ENCODE measurements around the gene CYP3A4.
"Not testable (repeated sequence)": the region's sequence is repeated elsewhere in the genome, so short reads cannot be mapped to it uniquely, and the experiment has no call there.

Gene CYP3A4

DNA sequence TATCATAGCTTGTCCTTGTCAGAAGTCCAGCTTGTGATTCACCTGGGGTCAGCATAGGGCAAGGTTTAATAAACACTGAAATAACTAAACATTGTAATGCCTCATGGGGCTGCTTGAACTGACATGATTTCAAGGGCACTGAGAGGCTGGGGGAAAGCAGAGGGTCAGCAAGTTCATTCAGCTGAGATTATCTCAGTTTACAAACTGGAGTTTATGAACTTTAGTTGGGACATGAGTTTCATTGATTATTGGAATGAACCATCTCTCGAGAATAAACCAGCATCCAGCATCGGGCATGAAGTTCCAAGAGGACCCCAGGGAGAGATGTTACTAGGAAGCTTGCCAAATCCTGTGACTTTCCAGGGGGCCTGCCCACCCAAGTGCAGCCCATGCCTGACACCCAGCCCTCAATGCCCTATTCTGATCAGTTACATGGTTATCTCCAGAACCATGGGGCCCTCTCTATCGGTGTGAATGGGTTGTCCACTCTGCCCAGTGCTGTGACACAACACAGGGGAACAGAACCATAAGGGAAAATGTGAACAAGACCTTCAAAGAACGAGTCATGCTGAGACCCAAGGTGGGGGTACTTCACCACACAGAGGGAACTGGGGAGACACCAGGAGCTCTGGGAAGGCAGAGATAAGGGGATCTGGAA lies 41.1 kb downstream of the CYP3A4 start:
- Histone ChIP-seq H3K4me3 (ENCODE audit: insufficient read depth, low read depth, low read length, poor library complexity, severe bottlenecking) (no peak overlapping the region), H3K36me3 (ENCODE audit: control insufficient read depth, insufficient read depth, low read length) (no peaks in the 10 kb centered on the region), H3K9me3 (ENCODE audit: control insufficient read depth, low read length) (no peaks in the 10 kb centered on the region), H3K27ac (ENCODE audit: insufficient read depth, low read length, poor library complexity, severe bottlenecking) (no peak overlapping the region), H3K27me3 (replicated peaks; ENCODE audit: control insufficient read depth, insufficient read depth, low read length, poor library complexity, severe bottlenecking) (no peaks in the 10 kb centered on the region), H3K4me1 (ENCODE audit: control insufficient read depth, insufficient read depth, low read length, poor library complexity, severe bottlenecking) (no peaks in the 10 kb centered on the region)
- no peak for DNase-seq

DNA sequence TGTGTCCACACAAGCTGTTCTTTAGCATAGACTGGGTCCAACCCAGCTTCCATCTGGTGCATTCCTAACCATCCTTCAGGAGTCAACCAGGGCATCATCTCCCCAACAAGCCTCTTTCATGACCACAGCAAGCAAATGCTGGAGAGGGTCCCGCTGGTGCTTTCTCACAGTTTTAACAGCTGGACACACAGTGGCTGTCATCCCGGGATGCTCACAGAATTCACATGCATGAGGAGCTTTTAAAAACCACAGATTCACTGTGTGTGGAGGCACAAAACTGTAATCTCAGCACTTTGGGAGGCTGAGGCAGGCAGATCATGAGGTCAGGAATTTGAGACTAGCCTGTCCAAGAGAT lies 42.6 kb downstream of the CYP3A4 start:
- Histone ChIP-seq H3K27me3 (replicated peaks; ENCODE audit: control insufficient read depth, insufficient read depth, low read length, poor library complexity, severe bottlenecking) (no peaks in the 10 kb centered on the region), H3K9me3 (ENCODE audit: control insufficient read depth, low read length) (no peaks in the 10 kb centered on the region), H3K36me3 (ENCODE audit: control insufficient read depth, insufficient read depth, low read length) (no peaks in the 10 kb centered on the region), H3K4me1 (ENCODE audit: control insufficient read depth, insufficient read depth, low read length, poor library complexity, severe bottlenecking) (no peaks in the 10 kb centered on the region), H3K27ac (ENCODE audit: insufficient read depth, low read length, poor library complexity, severe bottlenecking) (no peak overlapping the region), H3K4me3 (ENCODE audit: insufficient read depth, low read depth, low read length, poor library complexity, severe bottlenecking) (no peak overlapping the region)
- no peak for DNase-seq

DNA sequence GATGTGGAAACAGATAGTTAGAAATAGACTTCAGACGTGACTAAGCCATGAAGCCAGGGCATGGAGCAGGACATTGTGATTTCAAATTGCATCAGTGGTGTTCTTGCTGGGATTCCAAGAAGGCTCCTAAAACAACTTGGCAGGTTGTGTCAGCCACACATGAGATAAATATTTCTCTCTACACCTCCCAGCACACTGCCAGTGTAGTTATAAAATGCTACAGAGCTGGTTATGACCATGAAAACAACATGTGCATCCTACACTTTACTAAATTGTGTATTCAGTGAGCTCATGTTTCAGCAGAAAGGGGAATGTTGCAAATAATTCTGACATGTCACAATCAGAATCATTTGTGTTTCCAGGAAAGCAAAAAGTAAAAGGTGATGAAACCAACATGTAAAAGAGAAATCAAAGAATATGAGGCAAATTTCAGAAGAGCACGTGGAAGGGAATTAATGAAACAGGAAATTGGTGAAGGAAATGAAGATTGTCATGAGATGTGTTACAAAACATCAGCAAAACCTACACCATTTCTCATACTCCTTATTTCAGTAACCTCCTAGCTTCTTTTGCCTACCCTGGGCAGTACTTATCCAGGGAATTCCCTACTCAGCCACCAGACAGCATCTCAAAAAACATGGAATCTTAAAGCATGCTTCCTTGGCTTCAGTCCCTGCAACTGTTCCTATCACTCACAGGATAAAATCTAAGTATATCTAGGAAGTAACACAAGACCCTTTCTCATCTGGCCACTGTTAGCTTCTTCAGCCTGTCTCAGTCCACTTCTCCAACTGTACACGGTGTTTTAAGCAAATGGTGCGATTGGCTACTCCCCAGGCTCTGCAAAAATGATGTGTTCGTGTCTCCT lies 43.2 kb downstream of the CYP3A4 start:
- Histone ChIP-seq H3K9me3 (ENCODE audit: control insufficient read depth, low read length) (no peaks in the 10 kb centered on the region), H3K4me1 (ENCODE audit: control insufficient read depth, insufficient read depth, low read length, poor library complexity, severe bottlenecking) (no peaks in the 10 kb centered on the region), H3K27ac (ENCODE audit: insufficient read depth, low read length, poor library complexity, severe bottlenecking) (no peak overlapping the region), H3K27me3 (replicated peaks; ENCODE audit: control insufficient read depth, insufficient read depth, low read length, poor library complexity, severe bottlenecking) (no peaks in the 10 kb centered on the region), H3K36me3 (ENCODE audit: control insufficient read depth, insufficient read depth, low read length) (no peaks in the 10 kb centered on the region), H3K4me3 (ENCODE audit: insufficient read depth, low read depth, low read length, poor library complexity, severe bottlenecking) (no peak overlapping the region)
- DNase-seq = no peak

DNA sequence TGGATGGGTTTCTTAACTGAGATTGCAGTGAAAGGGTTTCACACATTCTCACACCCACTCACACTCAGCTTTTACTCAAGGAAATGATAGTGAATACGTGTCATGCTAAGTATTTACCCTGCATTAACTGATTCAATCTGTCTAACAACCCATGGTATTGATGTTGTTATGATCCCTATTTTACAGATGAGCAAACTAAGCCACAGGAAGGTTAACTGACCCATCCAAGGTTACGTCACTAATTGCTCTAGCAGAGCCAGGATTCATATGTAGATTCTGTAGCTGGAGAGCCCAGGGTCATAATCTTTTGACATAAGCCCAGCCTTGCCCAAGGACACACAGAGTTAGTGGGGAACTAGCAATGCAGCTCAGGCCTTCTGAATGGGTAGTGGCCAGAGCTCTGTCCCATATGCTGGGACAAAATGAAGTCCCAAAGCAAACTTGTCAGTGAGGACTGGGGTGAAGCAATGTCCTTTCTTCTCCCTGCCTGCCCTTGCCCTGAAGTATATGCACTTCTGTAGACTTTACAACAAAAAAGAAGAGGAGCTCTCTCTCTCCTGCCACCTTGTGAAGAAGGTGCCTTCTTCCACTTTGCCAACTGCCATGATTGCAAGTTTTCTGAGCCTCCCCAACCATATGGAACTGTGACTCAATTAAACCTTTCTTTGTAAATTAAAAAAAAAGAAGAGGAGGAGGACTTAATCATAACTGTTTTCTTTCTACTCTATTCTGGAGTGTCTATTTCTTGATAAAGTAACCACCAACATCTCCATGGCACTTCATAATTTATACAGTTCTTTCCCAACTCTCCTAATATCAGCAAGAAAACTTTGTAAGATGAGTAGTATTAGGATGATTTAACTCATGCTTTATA lies 44.0 kb downstream of the CYP3A4 start:
- no peak for DNase-seq
- H3K4me3 ChIP-seq (ENCODE audit: insufficient read depth, low read depth, low read length, poor library complexity, severe bottlenecking) = no peak overlapping the region

DNA sequence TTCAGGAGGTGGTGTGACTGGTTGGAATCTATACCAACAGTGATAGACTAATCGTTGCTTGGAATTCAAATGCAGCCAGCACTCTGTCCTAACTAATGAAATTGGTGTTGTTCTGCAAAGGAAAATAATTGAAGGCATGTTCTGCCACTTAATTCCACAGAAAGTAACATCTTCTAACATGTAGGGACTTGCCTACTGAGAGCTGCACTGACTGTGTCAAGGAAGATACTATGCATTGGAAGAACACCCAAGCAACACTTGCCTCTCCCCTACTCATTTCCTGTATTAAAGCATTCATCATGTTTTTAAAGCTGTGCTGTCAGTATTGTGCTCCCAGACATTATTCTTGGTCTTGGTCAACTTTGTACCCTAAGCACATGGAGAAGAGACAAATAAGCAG lies 46.3 kb downstream of the CYP3A4 start:
- no peak overlapping the region for H3K27ac ChIP-seq (ENCODE audit: insufficient read depth, low read length, poor library complexity, severe bottlenecking)
- H3K4me3 ChIP-seq (ENCODE audit: insufficient read depth, low read depth, low read length, poor library complexity, severe bottlenecking) = no peak overlapping the region
- no peaks in the 10 kb centered on the region for H3K27me3 ChIP-seq (replicated peaks; ENCODE audit: control insufficient read depth, insufficient read depth, low read length, poor library complexity, severe bottlenecking)
- no peaks in the 10 kb centered on the region for H3K9me3 ChIP-seq (ENCODE audit: control insufficient read depth, low read length)
- no peaks in the 10 kb centered on the region for H3K4me1 ChIP-seq (ENCODE audit: control insufficient read depth, insufficient read depth, low read length, poor library complexity, severe bottlenecking)
- DNase-seq = no peak
- no peaks in the 10 kb centered on the region for H3K36me3 ChIP-seq (ENCODE audit: control insufficient read depth, insufficient read depth, low read length)

More for the DNA sequence above, 44.0 kb downstream of the CYP3A4 start:
- Histone ChIP-seq H3K4me1 (ENCODE audit: control insufficient read depth, insufficient read depth, low read length, poor library complexity, severe bottlenecking) (no peaks in the 10 kb centered on the region), H3K36me3 (ENCODE audit: control insufficient read depth, insufficient read depth, low read length) (no peaks in the 10 kb centered on the region), H3K27ac (ENCODE audit: insufficient read depth, low read length, poor library complexity, severe bottlenecking) (no peak overlapping the region), H3K27me3 (replicated peaks; ENCODE audit: control insufficient read depth, insufficient read depth, low read length, poor library complexity, severe bottlenecking) (no peaks in the 10 kb centered on the region), H3K9me3 (ENCODE audit: control insufficient read depth, low read length) (no peaks in the 10 kb centered on the region)

DNA sequence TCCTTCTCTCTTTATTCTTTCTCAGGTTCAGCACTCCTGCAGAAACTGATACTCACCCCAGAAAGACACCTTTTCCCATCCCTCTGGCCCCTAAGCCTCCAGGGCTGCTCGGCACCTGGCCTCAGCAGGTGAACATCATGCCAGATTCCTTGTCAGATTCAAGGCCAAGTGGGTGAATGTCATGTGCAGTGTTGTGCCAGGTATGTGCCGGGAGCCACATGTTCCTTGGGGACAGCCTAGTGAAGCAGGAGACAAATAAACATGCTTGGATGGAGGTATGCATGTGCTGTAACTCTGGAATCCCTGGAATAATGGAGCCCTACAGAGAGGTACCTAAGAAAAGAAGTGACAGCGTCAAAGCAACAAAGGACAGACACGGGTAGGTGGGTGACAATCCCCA lies 47.3 kb downstream of the CYP3A4 start:
- H3K27ac ChIP-seq (ENCODE audit: insufficient read depth, low read length, poor library complexity, severe bottlenecking); H3K27me3 ChIP-seq (replicated peaks; ENCODE audit: control insufficient read depth, insufficient read depth, low read length, poor library complexity, severe bottlenecking); H3K4me3 ChIP-seq (ENCODE audit: insufficient read depth, low read depth, low read length, poor library complexity, severe bottlenecking); H3K36me3 ChIP-seq (ENCODE audit: control insufficient read depth, insufficient read depth, low read length); H3K9me3 ChIP-seq (ENCODE audit: control insufficient read depth, low read length); DNase-seq; H3K4me1 ChIP-seq (ENCODE audit: control insufficient read depth, insufficient read depth, low read length, poor library complexity, severe bottlenecking): not testable (repeated sequence)

DNA sequence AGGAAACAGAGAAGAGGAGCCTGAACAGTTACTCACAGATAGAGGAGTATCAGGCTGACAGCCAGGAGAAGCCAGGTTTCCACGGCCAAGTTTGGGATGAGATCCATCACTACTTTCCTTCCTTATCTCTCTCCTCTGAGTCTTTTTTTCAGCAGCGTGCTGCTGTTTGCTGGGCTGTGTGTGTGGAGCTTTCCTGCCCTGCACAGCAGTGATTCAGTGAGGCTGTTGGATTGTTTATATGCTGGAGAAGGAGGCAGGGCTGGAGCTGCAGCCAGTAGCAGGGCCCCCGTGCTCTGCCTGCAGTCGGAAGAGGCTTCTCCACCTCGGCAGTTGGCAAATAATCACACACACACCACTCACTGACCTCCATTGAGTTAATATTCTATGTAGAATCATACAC lies 49.0 kb downstream of the CYP3A4 start, which contains the start of gene CYP3A7:
TSS of gene CYP3A7 (minus strand) at position 210 of the 400 bp plus-strand sequence. CDS start at position 107, 103 bp downstream.
- Histone ChIP-seq H3K4me3 (ENCODE audit: insufficient read depth, low read depth, low read length, poor library complexity, severe bottlenecking) (no peak within 1 kb of the TSS), H3K27me3 (replicated peaks; ENCODE audit: control insufficient read depth, insufficient read depth, low read length, poor library complexity, severe bottlenecking) (no peaks in the 10 kb centered on the region), H3K4me1 (ENCODE audit: control insufficient read depth, insufficient read depth, low read length, poor library complexity, severe bottlenecking) (no peaks in the 10 kb centered on the region), H3K27ac (ENCODE audit: insufficient read depth, low read length, poor library complexity, severe bottlenecking) (no peak within 1 kb of the TSS), H3K9me3 (ENCODE audit: control insufficient read depth, low read length) (no peaks in the 10 kb centered on the region), H3K36me3 (ENCODE audit: control insufficient read depth, insufficient read depth, low read length) (no peaks in the 10 kb centered on the region)
- no peak for DNase-seq

DNA sequence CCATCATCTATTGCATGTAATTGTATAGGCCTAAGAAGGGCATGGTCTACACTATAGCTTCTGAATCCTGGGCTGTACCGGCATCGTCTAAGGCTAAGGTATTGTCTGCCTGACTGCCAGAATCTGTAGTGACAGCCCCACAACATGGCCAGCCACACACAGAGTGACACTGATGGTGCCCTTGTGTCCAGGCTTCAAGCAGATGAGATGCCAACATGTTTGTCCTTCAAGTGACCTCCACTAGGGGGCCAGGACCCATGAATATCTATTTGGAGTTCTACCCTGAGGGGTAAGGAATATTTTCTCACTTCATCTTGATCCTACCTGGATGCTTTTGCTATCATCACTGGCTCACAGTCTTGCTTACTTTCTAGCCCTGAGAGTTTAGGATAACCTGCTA lies 50.5 kb downstream of the CYP3A4 start:
- DNase-seq = no peak
- H3K4me1 ChIP-seq (ENCODE audit: control insufficient read depth, insufficient read depth, low read length, poor library complexity, severe bottlenecking) = no peaks in the 10 kb centered on the region
- no peaks in the 10 kb centered on the region for H3K9me3 ChIP-seq (ENCODE audit: control insufficient read depth, low read length)
- no peaks in the 10 kb centered on the region for H3K36me3 ChIP-seq (ENCODE audit: control insufficient read depth, insufficient read depth, low read length)
- no peak overlapping the region for H3K27ac ChIP-seq (ENCODE audit: insufficient read depth, low read length, poor library complexity, severe bottlenecking)
- H3K27me3 ChIP-seq (replicated peaks; ENCODE audit: control insufficient read depth, insufficient read depth, low read length, poor library complexity, severe bottlenecking) = no peaks in the 10 kb centered on the region
- no peak overlapping the region for H3K4me3 ChIP-seq (ENCODE audit: insufficient read depth, low read depth, low read length, poor library complexity, severe bottlenecking)

DNA sequence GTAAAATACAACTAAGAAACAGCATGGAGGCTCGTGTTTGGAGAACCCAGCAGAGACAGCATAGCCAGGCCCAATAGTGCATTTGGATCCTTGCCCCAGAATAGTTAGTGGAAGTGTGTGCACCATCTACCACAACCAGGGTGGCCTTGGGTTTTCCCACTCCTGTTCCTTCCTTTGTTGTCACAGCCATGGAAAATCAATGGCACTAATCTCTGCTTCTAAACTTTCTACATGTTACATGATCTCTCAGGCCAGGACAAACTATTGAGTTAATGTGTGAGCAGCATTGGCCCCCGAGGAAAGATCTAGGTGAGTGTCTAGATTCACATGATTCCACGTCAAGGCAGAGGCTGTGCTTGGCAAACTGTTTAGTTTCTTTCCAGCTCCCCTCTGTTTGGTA lies 51.0 kb downstream of the CYP3A4 start:
- H3K36me3 ChIP-seq (ENCODE audit: control insufficient read depth, insufficient read depth, low read length) = no peaks in the 10 kb centered on the region
- no peaks in the 10 kb centered on the region for H3K9me3 ChIP-seq (ENCODE audit: control insufficient read depth, low read length)
- H3K4me3 ChIP-seq (ENCODE audit: insufficient read depth, low read depth, low read length, poor library complexity, severe bottlenecking) = no peak overlapping the region
- H3K27me3 ChIP-seq (replicated peaks; ENCODE audit: control insufficient read depth, insufficient read depth, low read length, poor library complexity, severe bottlenecking) = no peaks in the 10 kb centered on the region
- no peak overlapping the region for H3K27ac ChIP-seq (ENCODE audit: insufficient read depth, low read length, poor library complexity, severe bottlenecking)
- no peak for DNase-seq
- H3K4me1 ChIP-seq (ENCODE audit: control insufficient read depth, insufficient read depth, low read length, poor library complexity, severe bottlenecking) = no peaks in the 10 kb centered on the region

Data from effector memory CD4-positive, alpha-beta T cell (primary cell).